Stimulated activated CD4-positive, alpha-beta T cell treated with anti-CD3 and anti-CD28 coated beads, Interleukin-1b, Interleukin-23, amount 100 ng/mL, for 4 hours (primary cell): ENCODE measurements around the gene PDZRN4.
"Not testable (repeated sequence)": the region's sequence is repeated elsewhere in the genome, so short reads cannot be mapped to it uniquely, and the experiment has no call there.

Source experiments
- DNase-seq, 2 donors: peaks; one replicate each; pipeline ENCODE4 v3.0.0-alpha.2; 2020; ENCODE audit warnings: low read depth in 2 of 2

PDZRN4 gene

GRCh38 chr12:41280341-41281095 lies 92.4 kb downstream of the PDZRN4 start:
- not testable (repeated sequence) for DNase-seq

- DNase-seq: not testable (repeated sequence)
Observed at GRCh38 chr12:41285470-41285869, 97.3 kb downstream of the PDZRN4 start.

- DNase-seq: no peak
Observed at GRCh38 chr12:41286426-41286825, 98.3 kb downstream of the PDZRN4 start.

- DNase-seq: no peak
Observed at GRCh38 chr12:41287500-41288141, 99.5 kb downstream of the PDZRN4 start.

GRCh38 chr12:41288142-41288811 lies 100.2 kb downstream of the PDZRN4 start:
- no peak for DNase-seq

- DNase-seq: no peak
Observed at GRCh38 chr12:41289501-41289900, 101.4 kb downstream of the PDZRN4 start.

- DNase-seq: no peak
Observed at GRCh38 chr12:41293011-41293410, 104.9 kb downstream of the PDZRN4 start.

GRCh38 chr12:41293461-41293860 lies 105.3 kb downstream of the PDZRN4 start:
- no peak for DNase-seq

GRCh38 chr12:41302979-41303403 lies 114.9 kb downstream of the PDZRN4 start:
- DNase-seq: no peak

- no peak for DNase-seq
Observed at GRCh38 chr12:41304526-41304925, 116.4 kb downstream of the PDZRN4 start.

GRCh38 chr12:41310367-41310766 lies 122.2 kb downstream of the PDZRN4 start:
- no peak for DNase-seq

GRCh38 chr12:41311883-41312282 lies 123.8 kb downstream of the PDZRN4 start:
- DNase-seq: no peak

- DNase-seq: not testable (repeated sequence)
Observed at GRCh38 chr12:41312451-41312850, 124.3 kb downstream of the PDZRN4 start.

- no peak for DNase-seq
Observed at GRCh38 chr12:41325336-41325735, 137.2 kb downstream of the PDZRN4 start.

- no peak for DNase-seq
Observed at GRCh38 chr12:41327096-41327895, 139.2 kb downstream of the PDZRN4 start.

GRCh38 chr12:41333974-41334373 lies 145.9 kb downstream of the PDZRN4 start:
- DNase-seq: no peak

- no peak for DNase-seq
Observed at GRCh38 chr12:41334390-41334789, 146.3 kb downstream of the PDZRN4 start.

- no peak for DNase-seq
Observed at GRCh38 chr12:41336041-41336549, 148.0 kb downstream of the PDZRN4 start.

GRCh38 chr12:41339784-41340183 lies 151.7 kb downstream of the PDZRN4 start:
- DNase-seq: no peak

GRCh38 chr12:41344776-41345470 lies 156.8 kb downstream of the PDZRN4 start:
- no peak for DNase-seq

GRCh38 chr12:41348198-41348597 lies 160.1 kb downstream of the PDZRN4 start:
- DNase-seq: no peak
